22Rv1 (cell line): Measurements from ENCODE around the gene NOS1AP.

Experiments used
- CTCF ChIP-seq: fragments of 450-650 bp; IDR thresholded peaks from 2 replicates; pipeline ENCODE4 v1.5.1; 2017; ENCODE audit warnings: mild to moderate bottlenecking
- ZFX ChIP-seq: fragments of 450-650 bp; IDR thresholded peaks from 2 replicates; pipeline ENCODE4 v1.6.1; 2017; ENCODE audit warnings: antibody characterized with exemption, borderline replicate concordance

- TF ChIP-seq CTCF = no peak
- TF ChIP-seq ZFX = no peak
Measured at GRCh38 chr1:162368451-162368850, 299.0 kb downstream of the NOS1AP start.
